SK-N-SH (cell line): ENCODE measurements around the gene BEX4.

Experiments
- EP300 ChIP-seq, 2 experiments: IDR thresholded peaks; 2 replicates each; pipeline versions ENCODE4 v1.4.0 to v1.6.1; 2012; ENCODE audit warnings: borderline replicate concordance in 1 of 2, low read depth in 1 of 2, low read length in 1 of 2
- GABPA ChIP-seq: IDR thresholded peaks from 2 replicates; pipeline ENCODE4 v1.4.0; 2012; ENCODE audit warnings: low read depth, mild to moderate bottlenecking
- GATA2 ChIP-seq: sonication (generic); formaldehyde crosslinking; IDR thresholded peaks from 2 replicates; pipeline ENCODE4 v1.5.0; 2020; ENCODE audit warnings: mild to moderate bottlenecking, missing genetic modification reagents
- POLR2AphosphoS5 ChIP-seq: IDR thresholded peaks from 2 replicates; pipeline ENCODE4 v1.6.1; 2012; ENCODE audit warnings: low read depth, low read length
- RCOR1 ChIP-seq: fragments of 150-350 bp; IDR thresholded peaks from 2 replicates; pipeline ENCODE4 v1.6.1; 2017; ENCODE audit warnings: antibody characterized with exemption, low read length
- RFX5 ChIP-seq: IDR thresholded peaks from 2 replicates; pipeline ENCODE4 v1.6.1; 2012; ENCODE audit warnings: mild to moderate bottlenecking, improper control_type of control experiment, low read length
- SMC3 ChIP-seq: IDR thresholded peaks from 2 replicates; pipeline ENCODE4 v1.6.1; 2012; ENCODE audit warnings: low read depth, low read length, improper control_type of control experiment
- TAF1 ChIP-seq: IDR thresholded peaks from 2 replicates; pipeline ENCODE4 v1.6.1; 2012; ENCODE audit warnings: low read depth, mild to moderate bottlenecking, low read length, moderate library complexity, borderline replicate concordance
- TF ChIP-seq, protein P1 (sequence below): fragments of 200-600 bp; sonication (generic); IDR thresholded peaks from 2 replicates; pipeline ENCODE4 v1.6.1; 2017; ENCODE audit warnings: antibody characterized with exemption, mild to moderate bottlenecking, moderate library complexity
- TF ChIP-seq, protein P2 (sequence below): IDR thresholded peaks from 2 replicates; pipeline ENCODE4 v1.6.1; 2012; ENCODE audit warnings: mild to moderate bottlenecking, low read depth, low read length, moderate library complexity

DNA sequence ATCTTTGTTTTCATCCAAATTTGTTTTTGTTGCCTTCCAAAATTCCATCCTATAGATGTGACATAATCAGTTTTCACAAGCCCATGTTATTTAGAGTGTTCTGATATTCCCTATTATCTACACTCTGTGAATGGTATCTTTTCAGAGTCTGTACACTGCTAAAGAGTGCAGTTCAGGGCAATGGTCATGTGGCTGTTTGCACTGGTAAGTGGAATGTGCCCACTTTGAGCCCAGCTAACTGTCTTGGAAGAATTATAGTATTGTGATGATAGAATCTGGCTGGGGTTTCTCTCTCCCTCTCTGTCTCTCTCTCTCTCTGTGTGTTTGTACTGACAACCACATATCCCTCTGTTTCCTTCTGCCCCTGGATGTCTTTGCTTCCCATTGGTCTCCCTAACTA is 37.4 kb upstream of the BEX4 start:
- no peak for TF ChIP-seq GATA2 (CRISPR knock-in tag)
- no peak for TF ChIP-seq RCOR1
- TF ChIP-seq, protein P1, sequence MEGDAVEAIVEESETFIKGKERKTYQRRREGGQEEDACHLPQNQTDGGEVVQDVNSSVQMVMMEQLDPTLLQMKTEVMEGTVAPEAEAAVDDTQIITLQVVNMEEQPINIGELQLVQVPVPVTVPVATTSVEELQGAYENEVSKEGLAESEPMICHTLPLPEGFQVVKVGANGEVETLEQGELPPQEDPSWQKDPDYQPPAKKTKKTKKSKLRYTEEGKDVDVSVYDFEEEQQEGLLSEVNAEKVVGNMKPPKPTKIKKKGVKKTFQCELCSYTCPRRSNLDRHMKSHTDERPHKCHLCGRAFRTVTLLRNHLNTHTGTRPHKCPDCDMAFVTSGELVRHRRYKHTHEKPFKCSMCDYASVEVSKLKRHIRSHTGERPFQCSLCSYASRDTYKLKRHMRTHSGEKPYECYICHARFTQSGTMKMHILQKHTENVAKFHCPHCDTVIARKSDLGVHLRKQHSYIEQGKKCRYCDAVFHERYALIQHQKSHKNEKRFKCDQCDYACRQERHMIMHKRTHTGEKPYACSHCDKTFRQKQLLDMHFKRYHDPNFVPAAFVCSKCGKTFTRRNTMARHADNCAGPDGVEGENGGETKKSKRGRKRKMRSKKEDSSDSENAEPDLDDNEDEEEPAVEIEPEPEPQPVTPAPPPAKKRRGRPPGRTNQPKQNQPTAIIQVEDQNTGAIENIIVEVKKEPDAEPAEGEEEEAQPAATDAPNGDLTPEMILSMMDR = no peak
- TF ChIP-seq POLR2AphosphoS5 = no peak
- no peak for TF ChIP-seq EP300 (IDR thresholded peaks at IDR 0.05; ENCODE audit: borderline replicate concordance in 1 of 2, low read depth in 1 of 2, low read length in 1 of 2)
- TF ChIP-seq GABPA = no peak
- TF ChIP-seq, protein P2, sequence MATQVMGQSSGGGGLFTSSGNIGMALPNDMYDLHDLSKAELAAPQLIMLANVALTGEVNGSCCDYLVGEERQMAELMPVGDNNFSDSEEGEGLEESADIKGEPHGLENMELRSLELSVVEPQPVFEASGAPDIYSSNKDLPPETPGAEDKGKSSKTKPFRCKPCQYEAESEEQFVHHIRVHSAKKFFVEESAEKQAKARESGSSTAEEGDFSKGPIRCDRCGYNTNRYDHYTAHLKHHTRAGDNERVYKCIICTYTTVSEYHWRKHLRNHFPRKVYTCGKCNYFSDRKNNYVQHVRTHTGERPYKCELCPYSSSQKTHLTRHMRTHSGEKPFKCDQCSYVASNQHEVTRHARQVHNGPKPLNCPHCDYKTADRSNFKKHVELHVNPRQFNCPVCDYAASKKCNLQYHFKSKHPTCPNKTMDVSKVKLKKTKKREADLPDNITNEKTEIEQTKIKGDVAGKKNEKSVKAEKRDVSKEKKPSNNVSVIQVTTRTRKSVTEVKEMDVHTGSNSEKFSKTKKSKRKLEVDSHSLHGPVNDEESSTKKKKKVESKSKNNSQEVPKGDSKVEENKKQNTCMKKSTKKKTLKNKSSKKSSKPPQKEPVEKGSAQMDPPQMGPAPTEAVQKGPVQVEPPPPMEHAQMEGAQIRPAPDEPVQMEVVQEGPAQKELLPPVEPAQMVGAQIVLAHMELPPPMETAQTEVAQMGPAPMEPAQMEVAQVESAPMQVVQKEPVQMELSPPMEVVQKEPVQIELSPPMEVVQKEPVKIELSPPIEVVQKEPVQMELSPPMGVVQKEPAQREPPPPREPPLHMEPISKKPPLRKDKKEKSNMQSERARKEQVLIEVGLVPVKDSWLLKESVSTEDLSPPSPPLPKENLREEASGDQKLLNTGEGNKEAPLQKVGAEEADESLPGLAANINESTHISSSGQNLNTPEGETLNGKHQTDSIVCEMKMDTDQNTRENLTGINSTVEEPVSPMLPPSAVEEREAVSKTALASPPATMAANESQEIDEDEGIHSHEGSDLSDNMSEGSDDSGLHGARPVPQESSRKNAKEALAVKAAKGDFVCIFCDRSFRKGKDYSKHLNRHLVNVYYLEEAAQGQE = no peak
- TF ChIP-seq RFX5 = no peak
- no peak for TF ChIP-seq TAF1
- TF ChIP-seq SMC3 = no peak
